KMS-11 (cell line): ENCODE data around the gene GOLT1A.

Experiments used
- H2AFZ ChIP-seq: fragments of 200-600 bp; sonication (generic); 2 replicates; pipeline ENCODE4 v1.6.1; 2016; ENCODE audit warnings: antibody characterized with exemption, mixed run types, low read depth
- H3K27ac ChIP-seq: fragments of 200-600 bp; sonication (generic); 2 replicates; pipeline ENCODE4 v1.6.1; 2016; ENCODE audit warnings: mild to moderate bottlenecking, mixed run types
- H3K27me3 ChIP-seq: fragments of 200-600 bp; sonication (generic); 2 replicates; pipeline ENCODE4 v1.6.1; 2017; ENCODE audit warnings: mild to moderate bottlenecking, low read depth, mixed run types, moderate library complexity; ENCODE audit not compliant: insufficient read depth
- H3K36me3 ChIP-seq: fragments of 200-600 bp; sonication (generic); 2 replicates; pipeline ENCODE4 v1.6.1; 2017; ENCODE audit warnings: mild to moderate bottlenecking, mixed run types; ENCODE audit not compliant: insufficient read depth
- H3K4me1 ChIP-seq: fragments of 200-600 bp; sonication (generic); 2 replicates; pipeline ENCODE4 v1.6.1; 2016; ENCODE audit warnings: mild to moderate bottlenecking, low read depth, mixed run types; ENCODE audit not compliant: poor library complexity, severe bottlenecking
- H3K4me2 ChIP-seq: fragments of 200-600 bp; sonication (generic); 2 replicates; pipeline ENCODE4 v1.7.0; 2016; ENCODE audit warnings: mild to moderate bottlenecking, mixed run types
- H3K4me3 ChIP-seq: fragments of 200-600 bp; sonication (generic); IDR thresholded peaks from 2 replicates; pipeline ENCODE4 v1.6.1; 2017; ENCODE audit warnings: low read depth, low read length, mixed read lengths; ENCODE audit not compliant: insufficient read depth
- H3K79me2 ChIP-seq: fragments of 200-600 bp; sonication (generic); 2 replicates; pipeline ENCODE4 v1.6.1; 2016; ENCODE audit warnings: low read depth, mixed run types; ENCODE audit not compliant: insufficient read depth
- H3K9ac ChIP-seq: fragments of 200-600 bp; sonication (generic); 2 replicates; pipeline ENCODE4 v1.6.1; 2016; ENCODE audit warnings: mild to moderate bottlenecking, mixed run types
- H4K20me1 ChIP-seq: fragments of 200-600 bp; sonication (generic); 2 replicates; pipeline ENCODE4 v1.6.1; 2016; ENCODE audit warnings: mild to moderate bottlenecking, mixed run types; ENCODE audit not compliant: insufficient read depth
- TF ChIP-seq, protein P1 (sequence below): fragments of 200-600 bp; sonication (generic); conservative IDR thresholded peaks from 2 replicates; pipeline ENCODE4 v1.6.1; 2017; ENCODE audit warnings: low read depth, mild to moderate bottlenecking, antibody characterized with exemption, low read length, moderate library complexity, mixed read lengths

Gene GOLT1A

DNA sequence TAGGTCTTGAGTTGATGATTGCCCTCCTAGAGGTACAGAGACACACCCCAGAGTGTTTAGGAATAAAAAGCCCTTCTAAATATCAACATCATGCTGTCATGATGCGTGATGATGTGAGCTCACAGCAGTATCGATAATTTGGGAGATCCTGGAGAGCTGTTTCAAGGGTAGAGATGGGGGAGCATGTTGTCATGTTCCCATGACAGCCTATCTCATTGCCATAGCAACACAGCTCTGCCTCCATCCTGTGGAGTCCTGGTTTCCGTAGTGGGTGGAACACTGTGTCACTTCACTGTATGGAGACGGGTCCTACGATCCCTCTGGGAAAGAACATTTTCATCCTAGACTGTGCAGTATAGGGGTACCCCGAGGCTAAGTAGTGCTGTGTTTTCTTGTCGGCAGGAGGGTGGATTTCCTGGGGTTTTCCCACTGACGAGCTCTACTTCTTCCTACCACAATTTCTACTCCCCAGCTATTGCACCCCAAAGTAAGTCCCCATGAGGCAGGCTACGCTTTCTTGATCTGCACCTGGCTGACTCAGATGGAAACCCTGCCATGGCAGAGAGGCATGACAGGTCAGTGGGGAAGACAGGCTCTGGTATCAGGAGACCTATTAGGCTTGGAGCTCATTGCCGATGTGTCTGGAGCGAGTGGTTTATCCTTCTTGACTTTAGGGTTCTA lies 24.7 kb downstream of the GOLT1A start:
- H3K27ac ChIP-seq = no peak overlapping the region
- H2AFZ ChIP-seq = no peak overlapping the region

DNA sequence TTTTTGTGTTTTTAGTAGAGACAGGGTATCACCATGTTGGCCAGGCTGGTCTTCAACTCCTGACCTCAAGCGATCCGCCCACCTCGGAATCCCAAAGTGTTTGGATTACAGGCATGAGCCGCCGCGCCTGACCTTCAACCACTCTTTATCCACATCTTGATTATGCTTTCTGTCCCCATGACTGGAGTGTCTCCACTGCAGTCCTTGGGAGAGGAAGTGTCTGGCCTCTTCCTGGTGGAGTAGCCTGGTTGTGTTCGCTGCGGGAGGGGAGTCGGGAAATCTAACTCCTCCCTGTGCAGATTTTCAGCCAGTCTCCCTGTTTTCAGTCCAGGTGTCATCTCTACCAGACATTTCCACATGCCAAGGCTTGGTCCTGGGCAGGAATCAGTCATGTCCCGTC lies 27.2 kb downstream of the GOLT1A start:
- no peak overlapping the region for H3K9ac ChIP-seq
- H3K4me2 ChIP-seq = no peak overlapping the region
- H4K20me1 ChIP-seq = no peaks in the 10 kb centered on the region
- no peak overlapping the region for H3K4me3 ChIP-seq
- TF ChIP-seq, protein P1, sequence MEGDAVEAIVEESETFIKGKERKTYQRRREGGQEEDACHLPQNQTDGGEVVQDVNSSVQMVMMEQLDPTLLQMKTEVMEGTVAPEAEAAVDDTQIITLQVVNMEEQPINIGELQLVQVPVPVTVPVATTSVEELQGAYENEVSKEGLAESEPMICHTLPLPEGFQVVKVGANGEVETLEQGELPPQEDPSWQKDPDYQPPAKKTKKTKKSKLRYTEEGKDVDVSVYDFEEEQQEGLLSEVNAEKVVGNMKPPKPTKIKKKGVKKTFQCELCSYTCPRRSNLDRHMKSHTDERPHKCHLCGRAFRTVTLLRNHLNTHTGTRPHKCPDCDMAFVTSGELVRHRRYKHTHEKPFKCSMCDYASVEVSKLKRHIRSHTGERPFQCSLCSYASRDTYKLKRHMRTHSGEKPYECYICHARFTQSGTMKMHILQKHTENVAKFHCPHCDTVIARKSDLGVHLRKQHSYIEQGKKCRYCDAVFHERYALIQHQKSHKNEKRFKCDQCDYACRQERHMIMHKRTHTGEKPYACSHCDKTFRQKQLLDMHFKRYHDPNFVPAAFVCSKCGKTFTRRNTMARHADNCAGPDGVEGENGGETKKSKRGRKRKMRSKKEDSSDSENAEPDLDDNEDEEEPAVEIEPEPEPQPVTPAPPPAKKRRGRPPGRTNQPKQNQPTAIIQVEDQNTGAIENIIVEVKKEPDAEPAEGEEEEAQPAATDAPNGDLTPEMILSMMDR = no peak
- no peaks in the 10 kb centered on the region for H3K79me2 ChIP-seq
- peaks cover 8% of the 10 kb centered on the region; the same call in 1 of the 2 replicates for H3K27me3 ChIP-seq
- no peaks in the 10 kb centered on the region for H3K36me3 ChIP-seq
- H3K27ac ChIP-seq = no peak overlapping the region
- no peaks in the 10 kb centered on the region for H3K4me1 ChIP-seq
- H2AFZ ChIP-seq = no peak overlapping the region

More for the DNA sequence above, 24.7 kb downstream of the GOLT1A start:
- Histone ChIP-seq H3K79me2 (no peaks in the 10 kb centered on the region), H3K4me3 (no peak overlapping the region), H3K4me2 (no peak overlapping the region), H3K4me1 (no peaks in the 10 kb centered on the region), H3K9ac (no peak overlapping the region), H4K20me1 (no peaks in the 10 kb centered on the region), H3K27me3 (peaks cover 8% of the 10 kb centered on the region; the same call in 1 of the 2 replicates), H3K36me3 (no peaks in the 10 kb centered on the region)
- TF ChIP-seq, protein P1 = no peak

DNA sequence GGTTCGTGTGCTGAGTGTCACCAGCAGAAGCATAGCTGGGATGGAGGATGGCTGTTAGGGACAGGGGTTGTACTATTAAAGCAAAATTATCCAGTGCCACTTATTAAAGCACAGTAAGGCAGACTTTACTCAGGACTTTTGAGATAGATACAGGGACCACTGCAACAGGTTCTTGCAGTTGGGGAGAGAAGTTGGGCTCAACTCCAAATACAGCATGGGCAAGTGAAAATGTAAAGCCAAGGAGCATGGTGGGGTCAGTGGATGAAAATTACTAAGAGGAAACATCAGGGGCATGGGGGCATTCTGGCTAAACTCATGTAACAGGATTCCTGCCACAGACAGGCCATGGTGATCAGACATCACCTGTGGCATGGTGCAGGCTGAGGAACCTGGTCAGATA lies 32.7 kb downstream of the GOLT1A start:
- Histone ChIP-seq H3K27ac (no peak overlapping the region), H3K79me2 (no peaks in the 10 kb centered on the region), H3K9ac (no peak overlapping the region)

DNA sequence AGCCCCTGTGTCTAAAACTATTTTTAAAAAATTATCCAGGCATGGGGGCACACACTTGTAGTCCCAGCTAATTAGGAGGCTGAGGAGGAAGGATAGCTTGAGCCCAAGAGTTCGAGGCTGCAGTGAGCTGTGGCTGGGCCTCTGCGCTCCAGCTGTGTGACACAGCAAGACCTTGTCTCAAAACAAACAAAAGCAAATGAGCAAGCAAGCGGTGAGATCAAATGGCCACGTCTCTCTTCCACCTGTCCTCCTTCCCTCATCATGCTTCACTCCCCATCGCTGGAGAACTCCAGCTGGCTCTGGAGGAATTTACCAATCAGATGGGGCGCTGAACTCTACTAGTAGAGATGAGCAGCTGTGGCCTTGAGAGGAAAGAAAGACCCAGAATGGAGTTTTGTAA lies 33.7 kb downstream of the GOLT1A start:
- Histone ChIP-seq H3K27me3 (peaks cover 11% of the 10 kb centered on the region; the same call in 1 of the 2 replicates), H3K36me3 (no peaks in the 10 kb centered on the region), H4K20me1 (no peaks in the 10 kb centered on the region), H3K4me1 (no peaks in the 10 kb centered on the region), H2AFZ (no peak overlapping the region), H3K4me2 (no peak overlapping the region), H3K27ac (no peak overlapping the region), H3K9ac (no peak overlapping the region), H3K79me2 (no peaks in the 10 kb centered on the region), H3K4me3 (no peak overlapping the region)
- TF ChIP-seq, protein P1 = no peak

More for the DNA sequence above, 32.7 kb downstream of the GOLT1A start:
- Histone ChIP-seq H3K4me2 (no peak overlapping the region), H3K27me3 (peaks cover 11% of the 10 kb centered on the region; the same call in 1 of the 2 replicates), H2AFZ (no peak overlapping the region), H3K4me1 (no peaks in the 10 kb centered on the region), H3K4me3 (no peak overlapping the region), H3K36me3 (no peaks in the 10 kb centered on the region), H4K20me1 (no peaks in the 10 kb centered on the region)
- TF ChIP-seq, protein P1 = no peak
